DOHH2 (cell line): ENCODE measurements around the gene TAPBP.

Experiments used
- EZH2phosphoT487 ChIP-seq: fragments of 200-600 bp; sonication (generic); IDR thresholded peaks from 2 replicates; pipeline ENCODE4 v1.6.1; 2017; ENCODE audit warnings: borderline replicate concordance, mild to moderate bottlenecking, antibody characterized with exemption, low read length, moderate library complexity, mixed read lengths
- TF ChIP-seq, protein P1 (sequence below): fragments of 200-600 bp; sonication (generic); IDR thresholded peaks from one replicate; pipeline ENCODE4 v1.5.1; 2014; ENCODE audit warnings: antibody characterized with exemption, mild to moderate bottlenecking, low read depth, low read length; ENCODE audit not compliant: poor library complexity, severe bottlenecking

DNA sequence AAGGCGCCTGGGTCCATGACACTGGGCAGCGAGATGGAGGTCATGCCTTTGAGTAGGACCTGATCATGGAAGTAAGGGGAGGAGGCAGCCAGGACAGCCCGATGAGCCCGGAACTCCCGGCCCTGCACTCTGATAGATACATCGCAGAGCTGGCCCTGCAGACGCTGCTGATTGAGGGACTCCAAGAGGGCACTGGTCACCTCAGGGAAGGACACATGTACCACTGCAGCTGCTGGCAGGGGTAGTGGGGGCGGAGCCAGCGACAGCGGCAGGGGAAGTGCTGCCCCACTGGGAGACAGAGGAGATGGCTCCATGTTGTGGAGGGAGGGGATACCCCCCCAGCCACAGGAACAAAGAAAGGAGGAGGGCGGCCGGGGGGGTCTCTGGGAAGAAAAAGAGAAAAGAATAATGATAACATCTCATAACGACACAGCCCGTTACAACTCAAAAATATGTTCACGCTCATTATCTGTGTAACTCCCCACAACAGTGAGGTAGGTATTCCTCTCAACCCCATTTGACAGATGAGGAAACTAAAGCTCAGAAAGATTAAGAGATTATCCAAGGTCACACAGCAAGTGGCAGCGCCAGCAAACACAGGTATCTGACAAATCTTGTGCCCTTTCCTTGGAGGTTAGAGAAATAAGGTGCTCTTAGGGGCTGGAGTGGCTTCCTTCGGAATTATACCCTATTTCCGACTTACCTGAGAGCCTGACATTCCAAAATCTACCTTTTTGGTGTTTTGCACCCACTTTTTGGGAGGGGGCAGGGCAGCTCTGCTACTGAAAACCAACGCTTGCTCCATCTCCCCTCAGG lies 2.9 kb upstream of the TAPBP start:
- TF ChIP-seq, protein P1, sequence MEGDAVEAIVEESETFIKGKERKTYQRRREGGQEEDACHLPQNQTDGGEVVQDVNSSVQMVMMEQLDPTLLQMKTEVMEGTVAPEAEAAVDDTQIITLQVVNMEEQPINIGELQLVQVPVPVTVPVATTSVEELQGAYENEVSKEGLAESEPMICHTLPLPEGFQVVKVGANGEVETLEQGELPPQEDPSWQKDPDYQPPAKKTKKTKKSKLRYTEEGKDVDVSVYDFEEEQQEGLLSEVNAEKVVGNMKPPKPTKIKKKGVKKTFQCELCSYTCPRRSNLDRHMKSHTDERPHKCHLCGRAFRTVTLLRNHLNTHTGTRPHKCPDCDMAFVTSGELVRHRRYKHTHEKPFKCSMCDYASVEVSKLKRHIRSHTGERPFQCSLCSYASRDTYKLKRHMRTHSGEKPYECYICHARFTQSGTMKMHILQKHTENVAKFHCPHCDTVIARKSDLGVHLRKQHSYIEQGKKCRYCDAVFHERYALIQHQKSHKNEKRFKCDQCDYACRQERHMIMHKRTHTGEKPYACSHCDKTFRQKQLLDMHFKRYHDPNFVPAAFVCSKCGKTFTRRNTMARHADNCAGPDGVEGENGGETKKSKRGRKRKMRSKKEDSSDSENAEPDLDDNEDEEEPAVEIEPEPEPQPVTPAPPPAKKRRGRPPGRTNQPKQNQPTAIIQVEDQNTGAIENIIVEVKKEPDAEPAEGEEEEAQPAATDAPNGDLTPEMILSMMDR = no peak
- no peak for TF ChIP-seq EZH2phosphoT487
